Neural cell (in vitro differentiated cells): Measurements from ENCODE around the gene XRN1. TPM values are rescaled to one million over a fixed set of nuclear protein-coding genes. Genes with fewer than 3 reads are reported as not detected.
"Not testable (repeated sequence)": the region's sequence is repeated elsewhere in the genome, so short reads cannot be mapped to it uniquely, and the experiment has no call there.

Experiments used
- H2AFZ ChIP-seq: fragments of 200-600, 300-800 bp; sonication (generic), shearing (Covaris generic); 2 replicates; pipeline ENCODE4 v1.6.0; 2014; ENCODE audit warnings: low read depth, mild to moderate bottlenecking, antibody characterized with exemption, low read length, moderate library complexity
- H3F3A ChIP-seq: fragments of 200-600 bp; shearing (Covaris generic); 2 replicates; pipeline ENCODE4 v1.6.1; 2016; ENCODE audit warnings: mild to moderate bottlenecking, moderate library complexity, mixed read lengths, antibody characterized with exemption, low read length; ENCODE audit not compliant: insufficient read depth, poor library complexity, severe bottlenecking
- H3K27ac ChIP-seq: fragments of 200-600, 300-800 bp; sonication (generic), shearing (Covaris generic); 2 replicates; pipeline ENCODE4 v1.5.1; 2014; ENCODE audit warnings: mild to moderate bottlenecking, low read length, moderate library complexity
- H3K27me3 ChIP-seq: fragments of 300-800, 200-600 bp; sonication (generic), shearing (Covaris generic); 2 replicates; pipeline ENCODE4 v1.6.0; 2014; ENCODE audit warnings: mild to moderate bottlenecking, low read depth, low read length, moderate library complexity; ENCODE audit not compliant: insufficient read depth
- H3K36me3 ChIP-seq: fragments of 300-800, 200-600 bp; sonication (generic), shearing (Covaris generic); 2 replicates; pipeline ENCODE4 v1.5.1; 2014; ENCODE audit warnings: mild to moderate bottlenecking, antibody characterized with exemption, low read length, moderate library complexity; ENCODE audit not compliant: insufficient read depth
- H3K4me2 ChIP-seq: fragments of 300-800, 200-600 bp; sonication (generic), shearing (Covaris generic); 2 replicates; pipeline ENCODE4 v1.6.0; 2014; ENCODE audit warnings: mild to moderate bottlenecking, low read length
- H3K4me3 ChIP-seq: fragments of 300-800, 200-600 bp; sonication (generic), shearing (Covaris generic); 2 replicates; pipeline ENCODE4 v1.5.1; 2014; ENCODE audit warnings: mild to moderate bottlenecking, low read length, moderate library complexity
- H3K79me2 ChIP-seq: fragments of 200-600 bp; shearing (Covaris generic); replicated peaks from 2 replicates; pipeline ENCODE4 v1.6.0; 2014; ENCODE audit warnings: mild to moderate bottlenecking, low read length, moderate library complexity; ENCODE audit not compliant: insufficient read depth
- H3K9ac ChIP-seq: fragments of 300-800, 200-600 bp; sonication (generic), shearing (Covaris generic); 2 replicates; pipeline ENCODE4 v1.6.1; 2016; ENCODE audit warnings: mild to moderate bottlenecking, low read length, mixed read lengths
- H3K9me2 ChIP-seq: fragments of 200-600 bp; shearing (Covaris generic); 2 replicates; pipeline ENCODE4 v1.6.1; 2016; ENCODE audit warnings: mild to moderate bottlenecking, low read length, mixed read lengths; ENCODE audit not compliant: insufficient read depth
- H3K9me3 ChIP-seq: fragments of 200-600, 300-800 bp; sonication (generic), shearing (Covaris generic); 2 replicates; pipeline ENCODE4 v1.6.1; 2016; ENCODE audit warnings: mild to moderate bottlenecking, mixed run types, low read length, moderate library complexity, mixed read lengths
- H4K20me1 ChIP-seq: fragments of 200-600 bp; shearing (Covaris generic); 2 replicates; pipeline ENCODE4 v1.6.1; 2016; ENCODE audit warnings: mild to moderate bottlenecking, mixed run types; ENCODE audit not compliant: insufficient read depth
- EP300 ChIP-seq: fragments of 450-650 bp; conservative IDR thresholded peaks from 2 replicates; pipeline ENCODE4 v1.6.1; 2014; ENCODE audit warnings: antibody characterized with exemption, mild to moderate bottlenecking, moderate library complexity; ENCODE audit not compliant: poor library complexity, severe bottlenecking
- EZH2 ChIP-seq: fragments of 200-600, 300-800 bp; shearing (Covaris generic), sonication (generic); IDR thresholded peaks from 2 replicates; pipeline ENCODE4 v1.6.1; 2014; ENCODE audit warnings: antibody characterized with exemption, low read length, borderline replicate concordance, mild to moderate bottlenecking; ENCODE audit not compliant: insufficient read depth, poor library complexity, severe bottlenecking
- MXI1 ChIP-seq: fragments of 450-650 bp; conservative IDR thresholded peaks from 2 replicates; pipeline ENCODE4 v1.6.1; 2014; ENCODE audit warnings: antibody characterized with exemption, mild to moderate bottlenecking; ENCODE audit not compliant: poor library complexity, severe bottlenecking
- POLR2AphosphoS5 ChIP-seq: IDR thresholded peaks from 2 replicates; pipeline ENCODE4 v1.6.1; 2012
- RAD21 ChIP-seq: fragments of 450-650 bp; conservative IDR thresholded peaks from 2 replicates; pipeline ENCODE4 v1.6.1; 2014; ENCODE audit warnings: antibody characterized with exemption, mild to moderate bottlenecking, moderate library complexity
- REST ChIP-seq: IDR thresholded peaks from 2 replicates; pipeline ENCODE4 v1.6.1; 2012; ENCODE audit warnings: borderline replicate concordance
- SMC3 ChIP-seq: fragments of 450-650 bp; conservative IDR thresholded peaks from 2 replicates; pipeline ENCODE4 v1.6.1; 2014; ENCODE audit warnings: antibody characterized with exemption, mild to moderate bottlenecking, moderate library complexity; ENCODE audit not compliant: poor library complexity
- TAF1 ChIP-seq: IDR thresholded peaks from 2 replicates; pipeline ENCODE4 v1.6.1; 2012; ENCODE audit warnings: low read depth
- polyA plus RNA-seq: library from polyadenylated mRNA; depleted of rRNA; stranded (reverse); fragments of >200 nt; gene quantifications from 2 replicates; pipeline ENCODE4 v1.2.3, GENCODE V29; 2014
- TF ChIP-seq, protein P1 (sequence below): fragments of 450-650 bp; IDR thresholded peaks from 2 replicates; pipeline ENCODE4 v1.5.1; 2014; ENCODE audit warnings: antibody characterized with exemption, mild to moderate bottlenecking, moderate library complexity; ENCODE audit not compliant: poor library complexity, severe bottlenecking

XRN1 gene
- polyA plus RNA-seq, 1 donor from 2014 or later: 21.1 TPM

DNA sequence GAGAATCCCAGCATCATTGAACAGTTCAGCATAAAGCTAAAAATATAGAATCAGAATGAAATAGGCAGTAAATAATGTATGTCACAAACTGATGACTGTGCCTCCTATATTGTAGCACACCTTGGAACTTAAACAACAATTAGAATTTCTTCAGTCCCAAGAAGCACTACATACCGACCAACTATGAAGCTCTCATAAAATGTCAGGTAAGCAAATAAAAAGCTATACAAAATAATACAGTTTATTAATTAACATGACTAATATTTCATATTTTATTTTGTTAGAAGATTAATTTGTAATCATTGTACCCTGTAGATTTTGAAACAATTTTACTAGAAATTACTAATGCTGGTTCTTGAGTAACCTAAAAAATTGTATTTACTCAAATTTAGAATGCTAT, 137.4 kb downstream of the XRN1 start:
- no peaks in the 10 kb centered on the region for H3K9me2 ChIP-seq
- H3K9ac ChIP-seq: no peak overlapping the region
- H3F3A ChIP-seq: no peaks in the 10 kb centered on the region
- H3K4me3 ChIP-seq: no peak overlapping the region
- no peak overlapping the region for H2AFZ ChIP-seq
- no peak overlapping the region for H3K4me2 ChIP-seq
- TF ChIP-seq SMC3 (no peak), REST (no peak), EP300 (no peak), TAF1 (no peak), POLR2AphosphoS5 (no peak), RAD21 (no peak), MXI1 (no peak), EZH2 (no peak)
- TF ChIP-seq, protein P1, sequence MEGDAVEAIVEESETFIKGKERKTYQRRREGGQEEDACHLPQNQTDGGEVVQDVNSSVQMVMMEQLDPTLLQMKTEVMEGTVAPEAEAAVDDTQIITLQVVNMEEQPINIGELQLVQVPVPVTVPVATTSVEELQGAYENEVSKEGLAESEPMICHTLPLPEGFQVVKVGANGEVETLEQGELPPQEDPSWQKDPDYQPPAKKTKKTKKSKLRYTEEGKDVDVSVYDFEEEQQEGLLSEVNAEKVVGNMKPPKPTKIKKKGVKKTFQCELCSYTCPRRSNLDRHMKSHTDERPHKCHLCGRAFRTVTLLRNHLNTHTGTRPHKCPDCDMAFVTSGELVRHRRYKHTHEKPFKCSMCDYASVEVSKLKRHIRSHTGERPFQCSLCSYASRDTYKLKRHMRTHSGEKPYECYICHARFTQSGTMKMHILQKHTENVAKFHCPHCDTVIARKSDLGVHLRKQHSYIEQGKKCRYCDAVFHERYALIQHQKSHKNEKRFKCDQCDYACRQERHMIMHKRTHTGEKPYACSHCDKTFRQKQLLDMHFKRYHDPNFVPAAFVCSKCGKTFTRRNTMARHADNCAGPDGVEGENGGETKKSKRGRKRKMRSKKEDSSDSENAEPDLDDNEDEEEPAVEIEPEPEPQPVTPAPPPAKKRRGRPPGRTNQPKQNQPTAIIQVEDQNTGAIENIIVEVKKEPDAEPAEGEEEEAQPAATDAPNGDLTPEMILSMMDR: no peak
- no peaks in the 10 kb centered on the region for H3K27me3 ChIP-seq
- H3K9me3 ChIP-seq: no peaks in the 10 kb centered on the region
- H3K27ac ChIP-seq: no peak overlapping the region
- peaks cover 9% of the 10 kb centered on the region for H3K36me3 ChIP-seq
- H3K79me2 ChIP-seq: no peaks in the 10 kb centered on the region
- no peaks in the 10 kb centered on the region for H4K20me1 ChIP-seq

DNA sequence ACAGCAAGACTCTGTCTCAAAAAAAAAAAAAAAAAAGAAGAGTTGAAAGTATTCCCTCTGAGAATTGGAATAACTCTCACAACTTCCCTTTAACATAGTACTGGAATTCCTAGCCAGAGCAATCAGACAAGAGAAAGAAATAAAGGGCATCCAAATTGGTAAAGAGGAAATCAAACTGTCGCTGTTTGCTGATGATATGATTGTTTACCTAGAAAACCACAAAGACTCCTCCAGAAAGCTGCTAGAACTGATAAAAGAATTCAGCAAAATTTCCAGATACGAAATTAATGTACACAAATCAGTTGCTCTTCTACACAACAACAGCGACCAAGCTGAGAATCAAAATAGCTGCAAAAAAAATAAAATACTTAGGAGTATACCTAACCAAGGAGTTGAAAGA, 145.0 kb downstream of the XRN1 start:
- H3K9ac ChIP-seq, H3K79me2 ChIP-seq, H4K20me1 ChIP-seq, H3K9me2 ChIP-seq, H3K27me3 ChIP-seq, H2AFZ ChIP-seq, H3K9me3 ChIP-seq, H3K4me3 ChIP-seq, H3K27ac ChIP-seq, H3K4me2 ChIP-seq, H3K36me3 ChIP-seq, H3F3A ChIP-seq: not testable (repeated sequence)

- H3K27ac ChIP-seq: no peak overlapping the region
- no peak overlapping the region for H3K9ac ChIP-seq
- no peaks in the 10 kb centered on the region for H3K27me3 ChIP-seq
- no peak overlapping the region for H2AFZ ChIP-seq
- no peak overlapping the region for H3K4me3 ChIP-seq
- H3F3A ChIP-seq: no peaks in the 10 kb centered on the region
- no peaks in the 10 kb centered on the region for H3K36me3 ChIP-seq
- H3K79me2 ChIP-seq: no peaks in the 10 kb centered on the region
- TF ChIP-seq REST (no peak), EP300 (no peak), TAF1 (no peak), SMC3 (no peak), MXI1 (no peak), POLR2AphosphoS5 (no peak)
- no peaks in the 10 kb centered on the region for H3K9me2 ChIP-seq
- no peaks in the 10 kb centered on the region for H3K9me3 ChIP-seq
- no peak overlapping the region for H3K4me2 ChIP-seq
- no peaks in the 10 kb centered on the region for H4K20me1 ChIP-seq
These were observed 149.2 kb downstream of the XRN1 start for GRCh38 chr3:142298626-142299025.
